DOHH2 (cell line): Measurements from ENCODE around the gene ID2.

Source experiments
- H3F3A ChIP-seq: fragments of 200-600 bp; sonication (generic), shearing (Covaris generic); 2 replicates; pipeline ENCODE4 v1.6.0; 2016; ENCODE audit warnings: antibody characterized with exemption, mild to moderate bottlenecking; ENCODE audit not compliant: control insufficient read depth, insufficient read depth
- H3K27ac ChIP-seq: fragments of 200-600 bp; sonication (generic); 2 replicates; pipeline ENCODE4 v1.5.1; 2014; ENCODE audit warnings: low read depth, mild to moderate bottlenecking, low read length, moderate library complexity
- H3K27me3 ChIP-seq: fragments of 200-600 bp; sonication (generic); 2 replicates; pipeline ENCODE4 v1.6.1; 2014; ENCODE audit warnings: mild to moderate bottlenecking, low read length, mixed read lengths; ENCODE audit not compliant: control insufficient read depth
- H3K36me3 ChIP-seq: fragments of 200-600 bp; sonication (generic); 2 replicates; pipeline ENCODE4 v1.6.1; 2014; ENCODE audit warnings: mild to moderate bottlenecking, low read length, moderate library complexity, mixed read lengths; ENCODE audit not compliant: control insufficient read depth
- H3K4me1 ChIP-seq: fragments of 200-600 bp; sonication (generic); 2 replicates; pipeline ENCODE4 v1.6.1; 2014; ENCODE audit warnings: mild to moderate bottlenecking, low read length, mixed read lengths; ENCODE audit not compliant: control insufficient read depth
- H3K4me2 ChIP-seq: fragments of 200-600 bp; sonication (generic); 2 replicates; pipeline ENCODE4 v1.6.0; 2014; ENCODE audit warnings: mild to moderate bottlenecking, low read length, moderate library complexity
- H3K4me3 ChIP-seq: fragments of 200-600 bp; sonication (generic); 2 replicates; pipeline ENCODE4 v1.5.1; 2014; ENCODE audit warnings: mild to moderate bottlenecking, low read length, mixed read lengths
- H3K79me2 ChIP-seq: fragments of 200-600 bp; sonication (generic); 2 replicates; pipeline ENCODE4 v1.6.1; 2014; ENCODE audit warnings: mild to moderate bottlenecking, low read length, mixed read lengths; ENCODE audit not compliant: control insufficient read depth
- H3K9me2 ChIP-seq: fragments of 200-600 bp; sonication (generic); replicated peaks from 2 replicates; pipeline ENCODE4 v1.6.1; 2014; ENCODE audit warnings: mild to moderate bottlenecking, low read length, mixed read lengths; ENCODE audit not compliant: control insufficient read depth
- H3K9me3 ChIP-seq: fragments of 200-600 bp; sonication (generic); 2 replicates; pipeline ENCODE4 v1.6.1; 2014; ENCODE audit warnings: antibody characterized with exemption, low read length, mixed read lengths; ENCODE audit not compliant: control insufficient read depth, insufficient read depth
- H4K20me1 ChIP-seq: fragments of 200-600 bp; sonication (generic); 2 replicates; pipeline ENCODE4 v1.6.0; 2014; ENCODE audit warnings: low read depth, mild to moderate bottlenecking, antibody characterized with exemption, low read length, moderate library complexity; ENCODE audit not compliant: control insufficient read depth, insufficient read depth
- CTCF ChIP-seq: fragments of 200-600 bp; sonication (generic); IDR thresholded peaks from one replicate; pipeline ENCODE4 v1.5.1; 2014; ENCODE audit warnings: antibody characterized with exemption, mild to moderate bottlenecking, low read depth, low read length; ENCODE audit not compliant: poor library complexity, severe bottlenecking
- EZH2phosphoT487 ChIP-seq: fragments of 200-600 bp; sonication (generic); IDR thresholded peaks from 2 replicates; pipeline ENCODE4 v1.6.1; 2017; ENCODE audit warnings: borderline replicate concordance, mild to moderate bottlenecking, antibody characterized with exemption, low read length, moderate library complexity, mixed read lengths

ID2 gene

DNA sequence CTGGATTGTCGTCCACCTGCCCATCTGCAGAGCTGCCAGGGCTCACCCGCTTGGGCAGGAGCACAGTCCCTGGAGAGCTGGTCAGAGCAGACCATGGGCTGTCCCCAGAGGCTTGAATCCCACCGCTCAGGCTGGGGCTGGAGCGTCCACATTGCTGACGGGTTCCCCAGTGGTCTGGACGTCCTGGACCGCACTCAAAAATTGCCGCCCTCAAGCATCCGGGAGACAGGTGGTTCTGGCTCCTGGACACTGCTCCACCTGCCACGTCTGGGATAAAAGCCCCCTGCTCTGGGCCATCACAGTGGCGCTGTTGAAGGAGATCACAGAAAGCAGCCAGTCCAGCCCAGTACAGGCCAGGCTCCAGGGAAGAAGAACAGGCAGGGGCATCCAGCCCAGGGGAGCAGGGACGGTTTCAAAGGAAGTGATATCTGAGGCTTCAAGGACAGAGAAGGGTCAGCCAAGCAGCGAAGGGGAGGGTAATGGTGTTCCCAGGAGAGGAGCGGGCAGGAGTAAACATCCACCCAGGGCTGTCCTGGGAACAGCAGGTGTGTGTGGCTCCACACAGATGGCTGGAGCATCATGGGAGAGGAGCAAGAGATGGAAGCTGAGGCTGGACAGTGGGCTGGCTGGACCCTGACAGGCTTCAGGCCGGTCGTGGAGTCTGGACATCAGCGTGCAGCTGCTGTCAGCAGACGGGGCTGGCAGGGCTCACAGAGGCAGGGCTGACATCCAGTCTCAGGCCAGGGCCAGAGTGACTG is 21.9 kb upstream of the ID2 start:
- Histone ChIP-seq H3K79me2 (no peaks in the 10 kb centered on the region), H3K4me2 (no peak overlapping the region), H3F3A (no peaks in the 10 kb centered on the region), H3K27ac (no peak overlapping the region), H3K9me3 (no peaks in the 10 kb centered on the region), H3K9me2 (no peaks in the 10 kb centered on the region), H3K4me3 (no peak overlapping the region), H3K36me3 (no peaks in the 10 kb centered on the region), H4K20me1 (no peaks in the 10 kb centered on the region), H3K4me1 (peaks cover 8% of the 10 kb centered on the region), H3K27me3 (no peaks in the 10 kb centered on the region)
- TF ChIP-seq CTCF (no peak), EZH2phosphoT487 (no peak)

DNA sequence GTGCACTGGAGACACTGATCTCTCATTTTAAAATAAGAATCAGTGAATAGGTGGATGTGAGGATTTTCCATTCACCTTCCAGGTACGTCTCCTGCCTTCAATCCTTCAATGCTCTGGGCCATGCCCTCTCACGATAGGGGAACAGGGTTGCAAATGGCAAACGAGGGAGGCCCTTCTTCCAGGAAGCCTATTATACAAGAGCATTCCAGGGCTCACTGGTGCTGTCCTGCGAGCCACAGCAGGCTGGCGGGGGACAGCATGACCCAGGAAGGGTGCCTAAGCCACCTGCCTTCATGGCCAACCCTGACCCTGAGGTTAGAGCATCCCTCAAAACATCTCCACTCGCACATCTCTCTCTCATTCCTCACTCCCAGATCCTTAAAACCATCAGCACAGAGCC is 20.6 kb upstream of the ID2 start:
- Histone ChIP-seq H3K9me3 (no peaks in the 10 kb centered on the region), H3K27ac (no peak overlapping the region), H3K4me1 (peaks cover 8% of the 10 kb centered on the region)

GRCh38 chr2:8661736-8662135 is 20.1 kb upstream of the ID2 start:
- Histone ChIP-seq H3K79me2 (no peaks in the 10 kb centered on the region), H3K4me3 (no peak overlapping the region), H3K4me1 (peaks cover 8% of the 10 kb centered on the region), H3K4me2 (no peak overlapping the region), H3K9me2 (no peaks in the 10 kb centered on the region), H3K27me3 (no peaks in the 10 kb centered on the region), H3K27ac (no peak overlapping the region), H3K9me3 (no peaks in the 10 kb centered on the region), H4K20me1 (no peaks in the 10 kb centered on the region), H3K36me3 (no peaks in the 10 kb centered on the region), H3F3A (no peaks in the 10 kb centered on the region)
- TF ChIP-seq EZH2phosphoT487 (no peak), CTCF (no peak)

More for the DNA sequence above, 20.6 kb upstream of the ID2 start:
- no peak overlapping the region for H3K4me2 ChIP-seq
- H4K20me1 ChIP-seq: no peaks in the 10 kb centered on the region
- no peaks in the 10 kb centered on the region for H3K36me3 ChIP-seq
- H3K79me2 ChIP-seq: no peaks in the 10 kb centered on the region
- H3F3A ChIP-seq: no peaks in the 10 kb centered on the region
- H3K4me3 ChIP-seq: no peak overlapping the region
- TF ChIP-seq CTCF (no peak), EZH2phosphoT487 (no peak)
- H3K27me3 ChIP-seq: no peaks in the 10 kb centered on the region
- H3K9me2 ChIP-seq: no peaks in the 10 kb centered on the region
